Measurements from ENCODE around the gene TUBA4A. TPM values are rescaled to one million over a fixed set of nuclear protein-coding genes. Genes with fewer than 3 reads are reported as not detected.
A peak's percentile ranks its signal among the peaks of the same experiment; 100 is the strongest.

Gene TUBA4A
- total and polyA plus RNA-seq, 9 of the 15 experiments (the other 6 are each of a cell fraction or from before 2014, with no cell fraction given), result 25.1 to 174 (median 42.4) TPM

DNA sequence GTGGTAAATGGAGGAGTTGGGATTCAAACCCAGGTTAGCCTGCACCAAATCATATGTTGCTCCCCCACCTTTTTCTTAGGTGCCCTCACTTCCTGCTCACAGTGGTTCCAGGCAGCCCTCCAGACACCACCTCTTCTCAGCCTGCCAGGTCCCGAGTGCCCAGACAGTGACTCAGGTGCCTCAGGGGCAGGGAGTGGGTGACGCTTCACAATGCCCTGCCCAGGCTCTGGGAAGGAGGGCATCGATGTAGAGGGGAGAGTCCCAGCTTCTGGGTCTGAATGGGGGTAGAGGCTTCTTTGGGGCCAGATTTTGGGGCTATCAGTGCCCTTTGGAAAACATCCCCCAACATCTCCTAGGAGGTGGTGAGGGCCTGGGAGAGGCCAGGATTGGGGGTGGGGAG lies 20.2 kb upstream of the TUBA4A start:
- H3K4me2 ChIP-seq (ENCODE audit: insufficient read depth, low read length), result no peak overlapping the region
- in situ Hi-C loops (cut with MboI) (no loop called here), intact Hi-C loops (cut with micrococcal nuclease) (no loop called here)
- H3K36me3 ChIP-seq (ENCODE audit: control insufficient read depth, insufficient read depth, low read length), result no peaks in the 10 kb centered on the region
- H4K20me1 ChIP-seq (replicated peaks; ENCODE audit: control insufficient read depth, insufficient read depth, low read length), result no peaks in the 10 kb centered on the region
- no peaks in the 10 kb centered on the region for H3K9me3 ChIP-seq (replicated peaks; ENCODE audit: control insufficient read depth, insufficient read depth, low read depth, low read length)
- no peak for FAIRE-seq
- no peak overlapping the region for H2AFZ ChIP-seq (ENCODE audit: low read depth, low read length)
- no peak overlapping the region for H3K27ac ChIP-seq (ENCODE audit: extremely low read depth, low read depth, low read length)
- H3K4me3 ChIP-seq, result no peak overlapping the region
- no peaks in the 10 kb centered on the region for H3K27me3 ChIP-seq (ENCODE audit: control insufficient read depth in 2 of 2, insufficient read depth in 2 of 2, low read length in 2 of 2)
- H3K9ac ChIP-seq (ENCODE audit: insufficient read depth in 1 of 2, low read depth in 2 of 2, low read length in 2 of 2), result peak overlapping the region in 1 of 2 experiments; percentile 68; a peak in 1 of 4 replicates
- no peaks in the 10 kb centered on the region for H3K79me2 ChIP-seq (ENCODE audit: control insufficient read depth, insufficient read depth, low read length)
- ATAC-seq, result no peak
- H3K4me1 ChIP-seq (replicated peaks in 1 of 2; ENCODE audit: control insufficient read depth in 2 of 2, insufficient read depth in 2 of 2, low read length in 2 of 2), result peaks cover 17 to 20% of the 10 kb centered on the region in 2 experiments
- H3K9me1 ChIP-seq (ENCODE audit: control insufficient read depth, insufficient read depth, low read length), result no peaks in the 10 kb centered on the region
- no TSS peak for BruUV-seq (replicated peaks)
- POLR2A ChIA-PET, result interaction anchor here (0.7 to 1.1 kb wide), 5 partner anchors 13 to 26 kb away, joined by 3 to 7 read pairs (median 4); partner anchors contain the start of genes TUBA4A and TUBA4B
- 58% methylated on average over 3 of the region's 3 CpGs for WGBS (ENCODE audit: insufficient coverage, low coverage, missing lambda C conversion rate)
- DNase-seq (ENCODE audit: extremely low read depth in 1 of 4, low spot score in 3 of 4), result no peak
- CTCF ChIA-PET (ENCODE audit: low intra/inter-chr PET ratio), result no interaction called here
- TF ChIP-seq ZNF184 (CRISPR knock-in tag; IDR thresholded peaks at IDR 0.05) (no peak), CBX3 (IDR thresholded peaks at IDR 0.05; ENCODE audit: borderline replicate concordance in 1 of 2, low read length in 2 of 2) (no peak), ZNF717 (CRISPR knock-in tag; IDR thresholded peaks at IDR 0.05) (no peak), POLR2B (IDR thresholded peaks at IDR 0.05; ENCODE audit: low read depth, partially characterized antibody) (no peak), TOE1 (IDR thresholded peaks at IDR 0.05; ENCODE audit: borderline replicate concordance) (no peak), TOE1 (CRISPR knock-in tag; IDR thresholded peaks at IDR 0.05; ENCODE audit: borderline replicate concordance, low read depth) (no peak), HDAC8 (tag; IDR thresholded peaks at IDR 0.05) (no peak), SMARCE1 (IDR thresholded peaks at IDR 0.05) (no peak)
- TF ChIP-seq, protein P1, sequence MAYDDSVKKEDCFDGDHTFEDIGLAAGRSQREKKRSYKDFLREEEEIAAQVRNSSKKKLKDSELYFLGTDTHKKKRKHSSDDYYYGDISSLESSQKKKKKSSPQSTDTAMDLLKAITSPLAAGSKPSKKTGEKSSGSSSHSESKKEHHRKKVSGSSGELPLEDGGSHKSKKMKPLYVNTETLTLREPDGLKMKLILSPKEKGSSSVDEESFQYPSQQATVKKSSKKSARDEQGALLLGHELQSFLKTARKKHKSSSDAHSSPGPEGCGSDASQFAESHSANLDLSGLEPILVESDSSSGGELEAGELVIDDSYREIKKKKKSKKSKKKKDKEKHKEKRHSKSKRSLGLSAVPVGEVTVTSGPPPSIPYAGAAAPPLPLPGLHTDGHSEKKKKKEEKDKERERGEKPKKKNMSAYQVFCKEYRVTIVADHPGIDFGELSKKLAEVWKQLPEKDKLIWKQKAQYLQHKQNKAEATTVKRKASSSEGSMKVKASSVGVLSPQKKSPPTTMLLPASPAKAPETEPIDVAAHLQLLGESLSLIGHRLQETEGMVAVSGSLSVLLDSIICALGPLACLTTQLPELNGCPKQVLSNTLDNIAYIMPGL (CRISPR knock-in tag; IDR thresholded peaks at IDR 0.05), result no peak
- TF ChIP-seq, protein P2, sequence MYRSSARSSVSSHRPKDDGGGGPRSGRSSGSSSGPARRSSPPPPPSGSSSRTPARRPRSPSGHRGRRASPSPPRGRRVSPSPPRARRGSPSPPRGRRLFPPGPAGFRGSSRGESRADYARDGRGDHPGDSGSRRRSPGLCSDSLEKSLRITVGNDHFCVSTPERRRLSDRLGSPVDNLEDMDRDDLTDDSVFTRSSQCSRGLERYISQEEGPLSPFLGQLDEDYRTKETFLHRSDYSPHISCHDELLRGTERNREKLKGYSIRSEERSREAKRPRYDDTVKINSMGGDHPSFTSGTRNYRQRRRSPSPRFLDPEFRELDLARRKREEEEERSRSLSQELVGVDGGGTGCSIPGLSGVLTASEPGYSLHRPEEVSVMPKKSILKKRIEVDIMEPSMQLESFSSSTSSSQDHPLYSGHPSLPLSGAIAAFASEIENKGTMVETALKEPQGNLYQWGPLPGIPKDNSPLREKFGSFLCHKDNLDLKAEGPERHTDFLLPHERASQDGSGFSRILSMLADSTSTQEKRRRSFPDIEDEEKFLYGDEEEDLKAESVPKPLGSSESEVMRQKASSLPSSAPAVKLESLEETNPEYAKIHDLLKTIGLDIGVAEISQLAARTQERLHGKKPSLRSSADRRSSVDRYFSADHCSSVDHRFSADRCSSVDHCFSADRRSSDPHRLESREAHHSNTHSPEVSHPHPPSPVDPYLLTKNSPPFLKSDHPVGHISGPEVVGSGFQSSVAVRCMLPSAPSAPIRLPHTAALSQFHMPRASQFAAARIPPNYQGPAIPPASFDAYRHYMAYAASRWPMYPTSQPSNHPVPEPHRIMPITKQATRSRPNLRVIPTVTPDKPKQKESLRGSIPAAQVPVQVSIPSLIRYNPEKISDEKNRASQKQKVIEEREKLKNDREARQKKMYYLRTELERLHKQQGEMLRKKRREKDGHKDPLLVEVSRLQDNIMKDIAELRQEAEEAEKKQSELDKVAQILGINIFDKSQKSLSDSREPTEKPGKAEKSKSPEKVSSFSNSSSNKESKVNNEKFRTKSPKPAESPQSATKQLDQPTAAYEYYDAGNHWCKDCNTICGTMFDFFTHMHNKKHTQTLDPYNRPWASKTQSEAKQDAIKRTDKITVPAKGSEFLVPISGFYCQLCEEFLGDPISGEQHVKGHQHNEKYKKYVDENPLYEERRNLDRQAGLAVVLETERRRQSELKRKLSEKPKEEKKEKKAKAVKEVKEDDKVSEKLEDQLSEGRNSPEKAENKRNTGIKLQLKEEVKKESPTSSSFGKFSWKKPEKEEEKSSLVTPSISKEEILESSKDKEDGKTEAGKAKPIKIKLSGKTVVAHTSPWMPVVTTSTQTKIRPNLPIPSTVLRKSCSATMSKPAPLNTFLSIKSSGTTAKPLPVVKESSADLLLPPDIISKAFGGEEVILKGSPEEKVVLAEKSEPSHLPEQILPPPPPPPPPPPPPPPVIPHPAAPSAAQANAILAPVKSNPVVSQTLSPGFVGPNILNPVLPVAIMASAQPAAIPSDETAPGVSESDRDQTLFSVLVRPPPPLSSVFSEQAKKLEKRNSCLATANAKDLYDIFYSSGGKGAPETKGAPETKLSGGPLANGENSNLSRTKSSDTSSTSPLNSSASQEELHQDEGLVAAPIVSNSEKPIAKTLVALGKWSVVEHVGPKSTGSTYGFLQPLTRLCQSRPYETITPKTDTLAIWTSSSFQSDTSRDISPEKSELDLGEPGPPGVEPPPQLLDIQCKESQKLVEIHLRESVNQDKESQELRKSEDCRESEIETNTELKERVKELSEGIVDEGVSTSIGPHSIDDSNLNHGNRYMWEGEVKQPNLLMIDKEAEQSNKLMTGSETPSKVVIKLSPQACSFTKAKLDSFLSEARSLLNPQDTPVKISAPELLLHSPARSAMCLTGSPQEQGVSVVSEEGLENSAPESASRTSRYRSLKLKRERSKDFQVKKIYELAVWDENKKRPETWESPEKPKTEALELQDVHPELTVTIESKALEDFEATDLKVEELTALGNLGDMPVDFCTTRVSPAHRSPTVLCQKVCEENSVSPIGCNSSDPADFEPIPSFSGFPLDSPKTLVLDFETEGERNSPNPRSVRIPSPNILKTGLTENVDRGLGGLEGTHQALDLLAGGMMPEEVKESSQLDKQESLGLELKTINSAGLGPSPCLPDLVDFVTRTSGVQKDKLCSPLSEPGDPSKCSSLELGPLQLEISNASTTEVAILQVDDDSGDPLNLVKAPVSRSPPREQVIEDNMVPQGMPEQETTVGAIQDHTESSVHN (IDR thresholded peaks at IDR 0.05; ENCODE audit: borderline replicate concordance in 1 of 2, low read depth in 1 of 2), result no peak
